PFSK-1 (cell line): ENCODE measurements around the gene RARB.

ENCODE experiments used
- TAF1 ChIP-seq: IDR thresholded peaks from 2 replicates; pipeline ENCODE4 v1.6.1; 2012; ENCODE audit warnings: low read length, control low read depth, borderline replicate concordance; ENCODE audit not compliant: insufficient read depth
- TF ChIP-seq, protein P1 (sequence below), 2 experiments: IDR thresholded peaks; 2 replicates each; pipeline versions ENCODE4 v1.6.1 to v1.8.0; 2011 to 2012; ENCODE audit warnings: low read depth in 2 of 2, low read length in 2 of 2, control low read depth in 1 of 2, inconsistent platforms in 1 of 2, mild to moderate bottlenecking in 1 of 2, moderate library complexity in 1 of 2; ENCODE audit not compliant: insufficient read depth in 1 of 2

DNA sequence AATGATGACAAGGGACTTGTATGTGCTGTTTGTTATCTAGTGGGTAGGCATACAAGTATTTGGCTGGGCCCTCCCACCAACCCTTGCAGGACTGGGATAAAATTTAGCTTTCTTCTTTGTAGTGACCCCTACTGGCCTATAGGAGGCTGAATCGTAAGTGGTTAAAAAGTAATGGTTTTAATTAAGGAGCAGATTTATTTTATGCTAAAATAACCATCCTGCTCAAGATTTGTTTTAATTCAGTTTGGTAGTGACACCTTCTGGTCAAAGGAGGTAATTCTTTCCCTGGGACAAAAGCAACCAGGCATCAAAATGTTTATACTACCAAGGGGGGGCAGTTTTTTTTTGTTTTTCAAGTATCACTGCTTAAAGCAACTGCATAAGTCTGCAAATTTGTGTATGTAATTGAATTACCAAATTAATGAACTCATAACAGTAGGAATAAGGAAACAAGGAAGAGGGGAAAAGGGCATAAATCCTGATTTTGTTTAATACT lies 166.0 kb downstream of the RARB start:
- TF ChIP-seq TAF1: no peak
- TF ChIP-seq, protein P1, sequence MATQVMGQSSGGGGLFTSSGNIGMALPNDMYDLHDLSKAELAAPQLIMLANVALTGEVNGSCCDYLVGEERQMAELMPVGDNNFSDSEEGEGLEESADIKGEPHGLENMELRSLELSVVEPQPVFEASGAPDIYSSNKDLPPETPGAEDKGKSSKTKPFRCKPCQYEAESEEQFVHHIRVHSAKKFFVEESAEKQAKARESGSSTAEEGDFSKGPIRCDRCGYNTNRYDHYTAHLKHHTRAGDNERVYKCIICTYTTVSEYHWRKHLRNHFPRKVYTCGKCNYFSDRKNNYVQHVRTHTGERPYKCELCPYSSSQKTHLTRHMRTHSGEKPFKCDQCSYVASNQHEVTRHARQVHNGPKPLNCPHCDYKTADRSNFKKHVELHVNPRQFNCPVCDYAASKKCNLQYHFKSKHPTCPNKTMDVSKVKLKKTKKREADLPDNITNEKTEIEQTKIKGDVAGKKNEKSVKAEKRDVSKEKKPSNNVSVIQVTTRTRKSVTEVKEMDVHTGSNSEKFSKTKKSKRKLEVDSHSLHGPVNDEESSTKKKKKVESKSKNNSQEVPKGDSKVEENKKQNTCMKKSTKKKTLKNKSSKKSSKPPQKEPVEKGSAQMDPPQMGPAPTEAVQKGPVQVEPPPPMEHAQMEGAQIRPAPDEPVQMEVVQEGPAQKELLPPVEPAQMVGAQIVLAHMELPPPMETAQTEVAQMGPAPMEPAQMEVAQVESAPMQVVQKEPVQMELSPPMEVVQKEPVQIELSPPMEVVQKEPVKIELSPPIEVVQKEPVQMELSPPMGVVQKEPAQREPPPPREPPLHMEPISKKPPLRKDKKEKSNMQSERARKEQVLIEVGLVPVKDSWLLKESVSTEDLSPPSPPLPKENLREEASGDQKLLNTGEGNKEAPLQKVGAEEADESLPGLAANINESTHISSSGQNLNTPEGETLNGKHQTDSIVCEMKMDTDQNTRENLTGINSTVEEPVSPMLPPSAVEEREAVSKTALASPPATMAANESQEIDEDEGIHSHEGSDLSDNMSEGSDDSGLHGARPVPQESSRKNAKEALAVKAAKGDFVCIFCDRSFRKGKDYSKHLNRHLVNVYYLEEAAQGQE (IDR thresholded peaks at IDR 0.05; ENCODE audit: insufficient read depth in 1 of 2, low read depth in 2 of 2, low read length in 2 of 2): no peak
